GM23338 (cell line): ENCODE results near the gene NUCB1.

Experiments used
- EZH2phosphoT487 ChIP-seq: fragments of 200-600 bp; sonication (generic); IDR thresholded peaks from one replicate; pipeline ENCODE4 v1.8.1; 2018; ENCODE audit warnings: antibody characterized with exemption; ENCODE audit not compliant: unreplicated experiment
- ZNF331 ChIP-seq: fragments of 250-450 bp; sonication (Bioruptor Pico); IDR thresholded peaks from 2 replicates; pipeline ENCODE4 v1.5.0; 2020; ENCODE audit warnings: low read depth, mild to moderate bottlenecking, moderate library complexity
- TF ChIP-seq, protein P1 (sequence below), 2 experiments: fragments of 200-600 bp in 1 of 2; sonication (generic) in 1 of 2; conservative IDR thresholded peaks; 2 replicates each; pipeline versions ENCODE4 v1.5.1 to v1.6.1; 2016 to 2017; ENCODE audit warnings: antibody characterized with exemption in 2 of 2, low read depth in 2 of 2, mild to moderate bottlenecking in 2 of 2, moderate library complexity in 1 of 2
- TF ChIP-seq, protein P2 (sequence below): fragments of 250-450 bp; sonication (Bioruptor Pico); IDR thresholded peaks from 2 replicates; pipeline ENCODE4 v1.5.0; 2020; ENCODE audit warnings: mild to moderate bottlenecking, moderate library complexity
- TF ChIP-seq, protein P3 (sequence below): IDR thresholded peaks from one replicate; pipeline ENCODE4 v1.6.1; 2018; ENCODE audit warnings: antibody characterized with exemption; ENCODE audit not compliant: unreplicated experiment

DNA sequence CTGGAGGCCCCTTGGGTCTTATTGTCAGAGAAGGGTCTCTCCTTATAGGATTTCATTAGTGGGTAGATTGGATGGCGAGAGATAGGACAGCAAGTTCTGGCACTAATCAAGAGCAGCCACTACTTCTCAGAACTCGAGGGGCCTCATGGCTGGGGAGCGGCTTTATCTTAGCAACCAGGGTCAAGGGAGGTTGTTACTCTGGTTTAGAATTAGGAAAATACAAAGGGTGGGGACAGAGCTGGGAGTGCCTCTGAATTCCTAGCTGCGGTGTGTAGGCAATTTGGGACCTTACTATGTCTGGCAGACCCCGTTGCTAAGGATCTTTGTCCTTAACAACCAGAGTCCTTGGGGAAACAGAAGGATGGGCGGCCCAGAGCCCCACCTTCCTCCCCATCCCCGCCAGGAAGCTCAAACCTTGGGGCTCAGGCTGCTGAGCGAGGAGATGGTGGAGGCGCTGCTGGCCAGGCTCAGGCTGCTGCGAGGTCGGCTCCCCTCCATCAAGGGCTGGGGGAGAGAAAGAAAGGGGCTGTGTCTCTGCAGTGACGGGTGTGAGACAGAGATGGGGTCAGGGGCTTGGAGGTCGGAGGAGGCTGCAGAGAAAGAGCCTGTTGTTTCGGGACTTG is 32.9 kb upstream of the NUCB1 start:
- TF ChIP-seq, protein P1, sequence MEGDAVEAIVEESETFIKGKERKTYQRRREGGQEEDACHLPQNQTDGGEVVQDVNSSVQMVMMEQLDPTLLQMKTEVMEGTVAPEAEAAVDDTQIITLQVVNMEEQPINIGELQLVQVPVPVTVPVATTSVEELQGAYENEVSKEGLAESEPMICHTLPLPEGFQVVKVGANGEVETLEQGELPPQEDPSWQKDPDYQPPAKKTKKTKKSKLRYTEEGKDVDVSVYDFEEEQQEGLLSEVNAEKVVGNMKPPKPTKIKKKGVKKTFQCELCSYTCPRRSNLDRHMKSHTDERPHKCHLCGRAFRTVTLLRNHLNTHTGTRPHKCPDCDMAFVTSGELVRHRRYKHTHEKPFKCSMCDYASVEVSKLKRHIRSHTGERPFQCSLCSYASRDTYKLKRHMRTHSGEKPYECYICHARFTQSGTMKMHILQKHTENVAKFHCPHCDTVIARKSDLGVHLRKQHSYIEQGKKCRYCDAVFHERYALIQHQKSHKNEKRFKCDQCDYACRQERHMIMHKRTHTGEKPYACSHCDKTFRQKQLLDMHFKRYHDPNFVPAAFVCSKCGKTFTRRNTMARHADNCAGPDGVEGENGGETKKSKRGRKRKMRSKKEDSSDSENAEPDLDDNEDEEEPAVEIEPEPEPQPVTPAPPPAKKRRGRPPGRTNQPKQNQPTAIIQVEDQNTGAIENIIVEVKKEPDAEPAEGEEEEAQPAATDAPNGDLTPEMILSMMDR (conservative IDR thresholded peaks at IDR 0.05; ENCODE audit: low read depth in 2 of 2), result no peak
- TF ChIP-seq, protein P2, sequence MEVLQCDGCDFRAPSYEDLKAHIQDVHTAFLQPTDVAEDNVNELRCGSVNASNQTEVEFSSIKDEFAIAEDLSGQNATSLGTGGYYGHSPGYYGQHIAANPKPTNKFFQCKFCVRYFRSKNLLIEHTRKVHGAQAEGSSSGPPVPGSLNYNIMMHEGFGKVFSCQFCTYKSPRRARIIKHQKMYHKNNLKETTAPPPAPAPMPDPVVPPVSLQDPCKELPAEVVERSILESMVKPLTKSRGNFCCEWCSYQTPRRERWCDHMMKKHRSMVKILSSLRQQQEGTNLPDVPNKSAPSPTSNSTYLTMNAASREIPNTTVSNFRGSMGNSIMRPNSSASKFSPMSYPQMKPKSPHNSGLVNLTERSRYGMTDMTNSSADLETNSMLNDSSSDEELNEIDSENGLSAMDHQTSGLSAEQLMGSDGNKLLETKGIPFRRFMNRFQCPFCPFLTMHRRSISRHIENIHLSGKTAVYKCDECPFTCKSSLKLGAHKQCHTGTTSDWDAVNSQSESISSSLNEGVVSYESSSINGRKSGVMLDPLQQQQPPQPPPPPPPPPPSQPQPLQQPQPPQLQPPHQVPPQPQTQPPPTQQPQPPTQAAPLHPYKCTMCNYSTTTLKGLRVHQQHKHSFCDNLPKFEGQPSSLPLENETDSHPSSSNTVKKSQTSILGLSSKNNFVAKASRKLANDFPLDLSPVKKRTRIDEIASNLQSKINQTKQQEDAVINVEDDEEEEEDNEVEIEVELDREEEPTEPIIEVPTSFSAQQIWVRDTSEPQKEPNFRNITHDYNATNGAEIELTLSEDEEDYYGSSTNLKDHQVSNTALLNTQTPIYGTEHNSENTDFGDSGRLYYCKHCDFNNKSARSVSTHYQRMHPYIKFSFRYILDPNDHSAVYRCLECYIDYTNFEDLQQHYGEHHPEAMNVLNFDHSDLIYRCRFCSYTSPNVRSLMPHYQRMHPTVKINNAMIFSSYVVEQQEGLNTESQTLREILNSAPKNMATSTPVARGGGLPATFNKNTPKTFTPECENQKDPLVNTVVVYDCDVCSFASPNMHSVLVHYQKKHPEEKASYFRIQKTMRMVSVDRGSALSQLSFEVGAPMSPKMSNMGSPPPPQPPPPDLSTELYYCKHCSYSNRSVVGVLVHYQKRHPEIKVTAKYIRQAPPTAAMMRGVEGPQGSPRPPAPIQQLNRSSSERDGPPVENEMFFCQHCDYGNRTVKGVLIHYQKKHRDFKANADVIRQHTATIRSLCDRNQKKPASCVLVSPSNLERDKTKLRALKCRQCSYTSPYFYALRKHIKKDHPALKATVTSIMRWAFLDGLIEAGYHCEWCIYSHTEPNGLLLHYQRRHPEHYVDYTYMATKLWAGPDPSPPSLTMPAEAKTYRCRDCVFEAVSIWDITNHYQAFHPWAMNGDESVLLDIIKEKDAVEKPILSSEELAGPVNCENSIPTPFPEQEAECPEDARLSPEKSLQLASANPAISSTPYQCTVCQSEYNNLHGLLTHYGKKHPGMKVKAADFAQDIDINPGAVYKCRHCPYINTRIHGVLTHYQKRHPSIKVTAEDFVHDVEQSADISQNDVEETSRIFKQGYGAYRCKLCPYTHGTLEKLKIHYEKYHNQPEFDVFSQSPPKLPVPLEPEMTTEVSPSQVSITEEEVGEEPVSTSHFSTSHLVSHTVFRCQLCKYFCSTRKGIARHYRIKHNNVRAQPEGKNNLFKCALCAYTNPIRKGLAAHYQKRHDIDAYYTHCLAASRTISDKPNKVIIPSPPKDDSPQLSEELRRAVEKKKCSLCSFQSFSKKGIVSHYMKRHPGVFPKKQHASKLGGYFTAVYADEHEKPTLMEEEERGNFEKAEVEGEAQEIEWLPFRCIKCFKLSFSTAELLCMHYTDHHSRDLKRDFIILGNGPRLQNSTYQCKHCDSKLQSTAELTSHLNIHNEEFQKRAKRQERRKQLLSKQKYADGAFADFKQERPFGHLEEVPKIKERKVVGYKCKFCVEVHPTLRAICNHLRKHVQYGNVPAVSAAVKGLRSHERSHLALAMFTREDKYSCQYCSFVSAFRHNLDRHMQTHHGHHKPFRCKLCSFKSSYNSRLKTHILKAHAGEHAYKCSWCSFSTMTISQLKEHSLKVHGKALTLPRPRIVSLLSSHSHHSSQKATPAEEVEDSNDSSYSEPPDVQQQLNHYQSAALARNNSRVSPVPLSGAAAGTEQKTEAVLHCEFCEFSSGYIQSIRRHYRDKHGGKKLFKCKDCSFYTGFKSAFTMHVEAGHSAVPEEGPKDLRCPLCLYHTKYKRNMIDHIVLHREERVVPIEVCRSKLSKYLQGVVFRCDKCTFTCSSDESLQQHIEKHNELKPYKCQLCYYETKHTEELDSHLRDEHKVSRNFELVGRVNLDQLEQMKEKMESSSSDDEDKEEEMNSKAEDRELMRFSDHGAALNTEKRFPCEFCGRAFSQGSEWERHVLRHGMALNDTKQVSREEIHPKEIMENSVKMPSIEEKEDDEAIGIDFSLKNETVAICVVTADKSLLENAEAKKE (CRISPR knock-in tag), result no peak
- TF ChIP-seq EZH2phosphoT487 (no peak), ZNF331 (CRISPR knock-in tag) (no peak)
- TF ChIP-seq, protein P3, sequence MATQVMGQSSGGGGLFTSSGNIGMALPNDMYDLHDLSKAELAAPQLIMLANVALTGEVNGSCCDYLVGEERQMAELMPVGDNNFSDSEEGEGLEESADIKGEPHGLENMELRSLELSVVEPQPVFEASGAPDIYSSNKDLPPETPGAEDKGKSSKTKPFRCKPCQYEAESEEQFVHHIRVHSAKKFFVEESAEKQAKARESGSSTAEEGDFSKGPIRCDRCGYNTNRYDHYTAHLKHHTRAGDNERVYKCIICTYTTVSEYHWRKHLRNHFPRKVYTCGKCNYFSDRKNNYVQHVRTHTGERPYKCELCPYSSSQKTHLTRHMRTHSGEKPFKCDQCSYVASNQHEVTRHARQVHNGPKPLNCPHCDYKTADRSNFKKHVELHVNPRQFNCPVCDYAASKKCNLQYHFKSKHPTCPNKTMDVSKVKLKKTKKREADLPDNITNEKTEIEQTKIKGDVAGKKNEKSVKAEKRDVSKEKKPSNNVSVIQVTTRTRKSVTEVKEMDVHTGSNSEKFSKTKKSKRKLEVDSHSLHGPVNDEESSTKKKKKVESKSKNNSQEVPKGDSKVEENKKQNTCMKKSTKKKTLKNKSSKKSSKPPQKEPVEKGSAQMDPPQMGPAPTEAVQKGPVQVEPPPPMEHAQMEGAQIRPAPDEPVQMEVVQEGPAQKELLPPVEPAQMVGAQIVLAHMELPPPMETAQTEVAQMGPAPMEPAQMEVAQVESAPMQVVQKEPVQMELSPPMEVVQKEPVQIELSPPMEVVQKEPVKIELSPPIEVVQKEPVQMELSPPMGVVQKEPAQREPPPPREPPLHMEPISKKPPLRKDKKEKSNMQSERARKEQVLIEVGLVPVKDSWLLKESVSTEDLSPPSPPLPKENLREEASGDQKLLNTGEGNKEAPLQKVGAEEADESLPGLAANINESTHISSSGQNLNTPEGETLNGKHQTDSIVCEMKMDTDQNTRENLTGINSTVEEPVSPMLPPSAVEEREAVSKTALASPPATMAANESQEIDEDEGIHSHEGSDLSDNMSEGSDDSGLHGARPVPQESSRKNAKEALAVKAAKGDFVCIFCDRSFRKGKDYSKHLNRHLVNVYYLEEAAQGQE, result no peak
